GM18502 (cell line): ENCODE results near the gene UBL7.
A peak's percentile ranks its signal among the peaks of the same experiment; 100 is the strongest.

Experiments used
- ATAC-seq: cut with Tn5 transposase; IDR thresholded peaks from one replicate; pipeline ENCODE4 v1.9.1; 2021; ENCODE audit warnings: mild to moderate bottlenecking; ENCODE audit not compliant: unreplicated experiment, poor library complexity

UBL7 gene

DNA sequence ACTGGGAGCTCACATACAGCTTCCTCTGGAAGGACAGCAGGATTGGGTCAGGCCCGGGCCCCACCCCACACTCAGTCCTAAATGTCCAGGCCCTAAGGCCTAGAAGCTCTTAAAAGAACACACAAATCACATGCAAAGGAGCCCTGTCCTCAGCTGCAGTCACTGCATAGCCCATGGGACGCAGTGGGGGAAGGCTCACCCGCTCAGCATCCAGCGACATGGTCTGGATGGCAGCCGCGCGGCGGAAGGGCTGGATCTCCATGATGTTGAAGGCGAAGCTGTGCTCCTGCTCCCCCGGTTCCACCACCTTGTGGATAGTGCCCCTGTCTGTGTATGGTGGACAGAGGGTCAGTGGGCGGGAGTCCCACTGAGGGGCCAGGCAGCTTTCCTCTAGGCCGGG, 49.3 kb downstream of the UBL7 start:
- ATAC-seq: no peak

DNA sequence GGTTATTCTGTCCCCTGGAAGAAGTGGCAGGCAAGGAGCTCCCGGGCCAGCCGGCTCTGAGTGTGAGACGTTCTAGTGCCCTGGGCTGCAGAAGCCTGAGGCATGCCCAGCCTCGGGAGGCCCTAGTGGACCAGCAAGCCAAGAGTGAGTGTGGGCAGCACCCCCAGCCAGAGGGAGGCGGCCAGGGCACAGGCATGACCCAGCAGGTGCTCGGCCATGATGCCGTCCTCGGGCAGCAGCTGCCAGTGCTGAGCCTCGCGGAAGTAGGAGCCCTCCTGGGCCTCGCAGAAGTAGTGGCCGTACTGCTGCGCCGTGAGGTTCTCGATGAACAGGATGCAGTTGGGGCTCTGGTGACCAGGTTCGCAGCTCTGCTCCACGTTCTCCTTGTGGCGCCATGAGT, 50.5 kb downstream of the UBL7 start:
- no peak for ATAC-seq

DNA sequence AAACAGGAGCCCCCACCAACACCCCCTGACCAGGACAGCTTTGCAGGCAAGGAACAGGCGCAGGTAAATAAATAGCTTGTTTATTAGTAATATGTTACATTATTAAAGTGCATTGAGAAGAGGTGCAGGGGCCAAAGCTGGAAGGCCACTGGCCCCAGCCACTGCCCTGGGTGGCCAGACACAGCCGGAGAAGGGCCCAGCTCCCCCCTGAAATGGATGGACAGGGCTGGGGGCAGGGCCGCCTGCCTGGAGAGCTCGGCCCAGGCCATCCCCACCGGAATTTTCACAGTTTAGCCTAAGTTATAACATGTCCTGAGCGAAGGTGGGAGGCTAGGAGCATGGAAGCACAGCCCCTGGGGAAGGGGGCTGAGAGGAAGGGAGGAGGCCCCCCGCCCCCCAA, 51.7 kb downstream of the UBL7 start:
- no peak for ATAC-seq

DNA sequence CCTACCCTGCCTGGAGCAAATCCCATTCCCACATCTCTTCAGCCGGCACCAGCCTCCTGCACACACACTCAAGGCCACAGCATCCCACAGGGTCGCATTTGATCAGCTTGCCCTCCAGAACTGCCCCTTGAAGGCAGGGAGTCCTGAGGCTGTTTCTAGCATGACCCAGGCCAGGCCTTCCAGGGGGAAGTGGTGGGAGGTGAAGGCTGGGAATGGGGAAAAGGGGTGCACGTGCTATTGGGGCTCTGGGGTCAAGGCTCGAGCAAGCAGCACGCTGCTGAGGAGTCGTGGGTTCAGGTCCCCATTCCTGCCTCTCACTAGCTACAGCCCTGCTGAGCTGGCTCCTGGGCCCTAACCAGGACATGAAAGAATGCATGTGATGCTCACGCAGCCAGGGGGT, 52.1 kb downstream of the UBL7 start:
- ATAC-seq: no peak

DNA sequence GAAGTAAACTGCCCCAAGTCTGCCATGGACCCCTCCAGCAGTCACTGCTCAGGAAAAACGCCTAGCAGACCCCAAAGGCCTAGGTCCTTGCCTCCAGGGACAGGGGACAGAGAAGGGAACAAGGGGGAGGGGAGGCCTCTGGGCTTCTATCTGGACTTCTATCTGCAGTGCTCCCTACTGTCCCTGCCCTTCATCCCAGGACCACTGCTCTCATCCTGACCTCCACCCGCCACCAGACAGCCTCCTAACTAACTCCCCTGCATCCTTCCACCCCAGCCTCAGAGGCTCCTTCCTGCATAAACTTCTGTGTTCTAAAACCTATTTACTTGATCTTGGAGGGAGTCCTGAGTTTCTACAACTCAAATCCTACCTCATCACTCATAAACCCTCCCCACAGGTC, 52.6 kb downstream of the UBL7 start:
- no peak for ATAC-seq

DNA sequence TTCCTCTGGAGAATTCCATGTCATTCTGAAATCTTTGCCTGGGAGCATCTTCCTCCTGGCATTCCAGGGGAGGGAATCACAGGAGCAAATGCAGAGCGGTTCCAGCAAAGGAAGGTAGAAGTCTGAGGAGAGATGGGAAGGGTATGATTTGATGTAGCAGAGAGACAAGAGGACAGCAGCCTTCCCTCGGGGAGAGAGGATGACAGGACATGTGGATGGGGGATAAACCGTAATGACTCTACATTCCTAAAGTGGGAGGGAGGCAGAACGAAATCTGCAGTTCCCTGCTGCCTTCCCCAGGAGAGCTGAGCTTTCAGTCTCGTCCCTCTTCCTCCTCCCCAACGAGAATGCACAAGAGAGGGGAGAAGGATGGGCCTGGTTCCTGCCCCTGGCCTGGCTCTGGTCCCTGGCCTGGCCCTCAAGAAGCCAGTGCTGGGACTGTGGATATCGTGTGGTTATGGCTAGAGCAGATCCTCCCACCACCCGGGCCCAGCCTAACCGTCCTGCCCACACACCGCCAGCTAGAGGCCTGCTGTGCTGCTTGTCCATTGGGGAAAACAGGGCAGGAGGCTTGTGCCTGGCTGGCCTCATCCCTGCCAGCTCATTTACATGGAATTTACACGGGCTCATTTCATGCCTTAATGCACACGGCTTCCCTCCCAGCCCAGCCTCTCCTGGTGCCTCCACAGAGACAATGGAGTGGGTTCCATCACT, 53.8 kb downstream of the UBL7 start:
- no peak for ATAC-seq

DNA sequence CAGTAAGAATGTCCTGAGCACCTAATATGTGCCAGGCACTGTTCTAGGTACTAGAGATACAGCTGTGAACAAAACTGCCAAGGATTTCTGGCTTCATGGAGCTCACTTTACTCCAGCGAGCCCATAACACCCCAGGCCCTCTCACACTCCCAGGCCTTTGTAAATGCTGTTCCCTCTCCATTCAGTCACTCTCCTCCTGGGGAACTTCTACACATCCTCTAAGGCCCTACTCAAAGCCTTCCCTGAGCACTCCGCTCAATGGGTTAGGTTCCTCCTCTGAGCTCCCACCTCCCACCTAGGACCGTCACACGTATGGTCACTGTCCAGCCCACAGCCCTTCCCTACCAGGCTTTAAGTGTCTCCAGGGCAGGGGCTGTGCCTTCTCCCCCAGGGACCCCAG, 54.4 kb downstream of the UBL7 start:
- ATAC-seq: no peak

DNA sequence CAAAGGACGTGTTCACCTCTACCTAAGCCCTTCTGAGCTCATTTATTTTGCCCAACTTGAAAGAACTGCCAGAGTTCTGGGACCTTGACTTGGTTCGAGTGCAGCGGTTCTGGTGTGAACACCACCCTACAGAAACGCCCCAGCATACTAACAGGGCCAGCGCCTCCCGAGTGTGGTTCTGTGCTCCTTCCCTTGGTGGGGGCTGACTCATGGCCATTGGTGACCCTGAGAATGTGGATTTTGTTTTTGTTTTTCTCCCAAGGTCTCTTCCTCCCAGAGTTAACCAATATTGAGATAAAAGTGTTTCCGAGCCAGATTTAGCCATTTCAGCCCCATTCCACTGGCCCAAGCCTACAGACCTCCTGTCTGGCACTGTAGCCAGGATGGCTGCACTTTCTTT, 55.1 kb downstream of the UBL7 start:
- no peak for ATAC-seq

DNA sequence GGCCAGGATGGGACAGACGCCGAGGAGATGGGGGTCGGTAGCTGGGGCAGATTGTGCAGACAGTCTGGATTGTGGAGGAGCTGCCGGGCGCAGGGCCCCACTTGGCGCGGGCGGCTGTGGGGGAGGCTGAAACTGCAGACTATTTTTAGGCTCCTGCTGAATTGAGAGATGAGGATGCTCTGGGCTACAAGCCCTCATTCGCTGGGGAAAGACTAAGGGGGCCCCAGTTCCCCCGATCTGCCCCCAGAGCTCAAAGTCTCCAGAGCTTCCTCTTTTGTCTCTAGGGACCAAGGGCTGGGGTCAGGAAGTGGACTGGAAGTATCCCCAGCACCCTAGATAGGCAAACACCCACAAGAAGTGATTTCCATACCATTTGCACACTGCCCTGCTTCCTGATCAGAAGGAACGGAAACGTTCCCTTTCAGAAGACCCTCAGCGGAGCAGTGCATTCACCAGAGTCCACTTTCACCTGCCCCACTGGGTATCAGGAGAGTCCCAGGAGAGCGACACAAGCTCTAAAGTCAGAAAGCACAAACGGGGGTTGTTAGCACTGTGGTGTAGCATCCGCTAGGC, 56.9 kb downstream of the UBL7 start:
- peak; percentile 37 for ATAC-seq

DNA sequence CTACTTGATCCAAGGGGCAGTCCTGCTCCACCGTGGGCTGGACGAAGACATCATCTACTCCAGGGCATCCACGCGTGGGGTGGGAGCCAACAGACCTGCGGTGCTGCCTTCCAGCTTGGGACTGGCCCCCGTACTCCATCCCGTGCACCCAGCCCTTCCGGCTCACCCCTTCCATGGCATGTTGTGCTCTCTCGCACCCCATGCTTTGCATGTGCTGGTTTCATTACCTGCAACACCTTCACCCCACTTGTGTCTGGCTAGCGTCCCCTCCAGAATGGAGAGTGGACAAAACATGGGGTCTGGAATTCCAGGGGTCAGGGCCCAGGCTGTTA, 57.4 kb downstream of the UBL7 start:
- peak; percentile 18 for ATAC-seq

DNA sequence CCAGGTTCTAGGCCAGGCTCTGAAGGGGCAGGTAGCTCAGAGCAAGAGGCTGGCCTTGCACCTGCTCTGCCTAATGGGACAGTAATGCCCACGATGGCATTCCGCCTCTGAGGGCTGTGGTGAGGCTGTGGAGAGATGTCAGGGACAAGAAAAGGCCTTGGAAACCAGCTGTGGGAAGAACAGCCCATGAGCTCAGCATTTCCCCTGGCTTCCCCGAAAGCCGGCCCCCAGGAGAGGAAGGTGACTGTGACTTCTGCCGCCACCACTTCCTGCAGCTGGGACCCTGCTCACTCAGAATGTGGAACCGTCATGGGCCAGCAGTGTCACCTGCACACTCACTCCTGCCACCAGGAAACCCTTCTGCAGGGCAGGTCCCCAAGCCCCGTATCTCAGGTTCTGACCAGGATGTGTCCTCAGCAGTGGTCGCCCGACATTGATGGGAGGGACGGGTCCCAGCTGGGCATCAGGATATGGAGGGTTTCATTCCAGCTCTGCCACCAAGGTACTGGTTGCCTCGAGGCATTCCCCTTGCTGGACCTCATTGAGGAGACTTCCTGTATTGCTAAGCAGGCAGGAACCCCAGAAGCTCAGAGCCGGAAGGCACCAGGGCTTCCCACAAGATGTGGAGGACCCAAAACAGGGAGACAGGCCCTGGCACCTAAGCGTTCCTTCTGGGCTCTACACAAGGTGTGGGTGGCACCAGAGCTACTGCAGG, 57.9 kb downstream of the UBL7 start:
- peak; percentile 26 for ATAC-seq

DNA sequence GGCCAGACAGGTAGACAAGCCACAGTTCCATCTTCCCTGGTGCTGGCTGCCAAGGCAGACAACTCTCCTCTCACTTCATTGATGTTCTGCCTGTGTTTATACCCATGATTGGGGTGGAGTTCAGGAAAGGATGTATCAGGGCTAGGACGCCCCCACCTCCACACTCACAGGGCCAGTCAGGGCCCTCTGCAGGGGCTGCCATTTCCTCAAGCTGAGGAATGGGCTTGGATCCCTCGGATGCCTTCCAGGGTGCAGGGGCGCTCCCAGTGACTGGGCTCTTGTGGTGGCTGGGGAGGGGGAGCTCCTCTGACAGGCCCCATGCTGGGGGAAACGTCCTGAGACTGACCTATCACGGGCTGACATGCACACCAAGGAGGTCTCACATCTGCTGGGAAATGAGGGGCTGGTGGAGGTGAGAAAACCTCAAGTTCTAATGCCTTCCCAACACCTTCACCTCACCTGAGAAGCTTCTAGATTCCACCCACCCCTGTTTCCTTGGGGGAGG, 58.6 kb downstream of the UBL7 start:
- no peak for ATAC-seq

DNA sequence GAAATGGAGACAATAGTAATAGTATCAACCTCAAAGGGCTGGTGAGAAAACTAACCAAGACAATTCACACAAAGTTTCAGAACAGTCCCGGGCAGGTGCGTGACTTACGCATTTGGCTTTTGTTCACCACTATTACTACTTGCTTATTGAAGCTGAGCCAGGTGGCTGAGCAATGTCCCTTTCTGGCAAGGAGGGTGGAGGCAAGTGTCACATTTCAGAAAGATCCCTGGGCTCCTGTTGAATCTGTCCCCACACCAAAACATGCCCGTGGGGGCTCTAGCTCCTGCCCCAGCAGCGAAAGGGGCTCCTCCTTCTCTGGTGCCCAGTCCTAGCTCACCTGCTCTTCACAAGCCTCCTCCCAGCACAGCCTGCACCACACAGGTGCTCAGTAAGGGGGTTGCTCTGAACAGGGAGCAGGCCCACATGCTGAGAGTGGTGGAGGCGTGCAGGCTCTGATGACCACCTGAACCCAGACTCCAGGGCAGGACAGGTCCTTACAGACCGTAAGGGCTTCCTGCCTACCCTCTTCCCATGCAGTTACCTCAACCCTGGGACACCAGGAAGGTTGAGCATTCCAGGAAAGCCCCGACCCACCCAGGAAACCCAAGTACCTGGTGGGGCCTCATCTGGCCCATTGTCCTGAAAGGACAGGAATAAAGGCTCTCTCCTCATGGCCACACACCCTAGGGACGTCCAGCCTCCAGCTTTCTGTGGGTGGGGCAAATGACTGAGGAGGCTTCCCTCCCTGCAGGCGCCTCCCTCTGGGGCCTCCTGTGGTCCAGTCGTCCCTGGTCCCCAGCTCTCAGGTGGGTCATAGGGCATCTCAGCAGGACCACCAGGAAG, 59.8 kb downstream of the UBL7 start:
- ATAC-seq: no peak

DNA sequence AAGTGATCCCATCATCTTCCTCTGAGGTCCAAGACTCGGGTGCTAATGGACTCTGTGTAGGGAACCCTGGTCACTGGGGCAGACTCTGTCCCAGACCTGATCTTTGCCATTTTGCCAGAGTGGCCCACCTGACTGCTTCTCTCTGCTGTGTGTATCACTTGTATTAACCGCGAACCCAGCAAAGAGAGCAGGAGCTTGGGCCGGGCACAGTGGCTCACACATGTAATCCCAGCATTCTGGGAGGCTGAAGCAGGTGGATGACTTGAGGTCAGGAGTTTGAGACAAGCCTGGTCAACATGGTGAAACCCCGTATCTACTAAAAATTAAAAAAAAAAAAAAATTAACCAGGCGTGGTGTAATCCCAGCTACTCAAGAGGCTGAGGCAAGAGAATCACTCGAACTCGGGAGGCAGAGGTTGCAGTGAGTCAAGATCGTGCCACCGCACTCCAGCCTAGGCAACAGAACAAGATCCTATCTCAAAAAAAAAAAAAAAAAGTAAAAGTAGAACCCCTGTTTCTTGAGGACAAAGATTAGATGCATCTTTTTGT, 60.6 kb downstream of the UBL7 start:
- no peak for ATAC-seq

DNA sequence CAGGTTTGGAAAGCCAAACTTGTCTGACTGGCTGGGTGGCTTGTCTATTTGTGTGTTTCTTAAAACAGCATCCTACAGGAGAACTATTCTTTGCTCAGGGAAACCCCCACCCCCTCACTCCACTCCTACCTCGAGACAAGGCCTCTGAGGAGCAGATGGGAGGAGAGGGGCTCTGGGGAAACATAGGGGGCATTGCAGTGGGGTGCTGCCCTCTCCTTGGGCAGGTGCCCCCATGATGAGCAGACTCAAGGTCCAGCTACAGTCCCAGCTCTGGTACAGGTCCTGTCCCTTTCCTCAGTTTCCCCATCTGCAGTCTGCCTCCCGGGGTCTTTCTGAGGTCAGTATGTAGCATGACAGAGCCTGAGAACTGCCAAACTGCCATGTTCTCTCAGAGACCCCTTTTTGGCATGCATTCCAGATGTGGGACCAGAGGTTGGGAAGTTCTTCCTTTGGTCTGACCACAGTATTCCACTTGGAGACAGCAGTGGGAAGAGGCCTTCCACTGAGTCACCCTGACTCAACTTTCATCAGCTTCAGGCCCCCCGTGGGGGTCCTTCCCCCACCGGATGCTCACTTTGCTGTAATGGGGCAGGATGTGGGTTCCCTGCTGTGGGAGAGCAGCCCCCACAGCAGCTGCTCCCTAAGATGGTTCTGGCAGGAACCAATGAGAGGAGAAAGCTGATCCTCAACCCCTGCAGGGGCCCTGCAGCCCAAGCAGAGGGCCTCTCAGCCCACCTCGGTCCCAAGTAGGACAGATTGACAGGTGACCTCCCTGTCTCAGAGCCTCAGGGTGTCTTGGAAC, 61.2 kb downstream of the UBL7 start:
- ATAC-seq: no peak

DNA sequence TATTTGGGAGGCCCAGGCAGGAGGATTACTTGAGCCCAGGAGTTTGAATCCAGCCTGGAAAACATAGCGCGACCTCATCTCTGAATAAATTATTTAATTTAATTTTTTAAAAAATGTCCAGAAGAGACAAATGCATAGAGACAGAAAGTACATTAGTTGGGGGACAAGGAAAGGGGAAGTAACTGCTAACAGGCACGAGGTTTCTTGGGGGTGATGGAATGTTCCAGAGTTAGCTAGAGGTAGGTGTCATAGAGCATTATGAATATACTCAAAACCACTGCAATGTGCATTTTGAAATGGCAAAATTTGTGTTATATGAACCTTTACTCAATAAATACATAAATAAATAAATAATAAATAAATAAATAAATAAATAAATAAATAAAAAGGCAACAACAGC, 61.9 kb downstream of the UBL7 start:
- ATAC-seq: no peak

DNA sequence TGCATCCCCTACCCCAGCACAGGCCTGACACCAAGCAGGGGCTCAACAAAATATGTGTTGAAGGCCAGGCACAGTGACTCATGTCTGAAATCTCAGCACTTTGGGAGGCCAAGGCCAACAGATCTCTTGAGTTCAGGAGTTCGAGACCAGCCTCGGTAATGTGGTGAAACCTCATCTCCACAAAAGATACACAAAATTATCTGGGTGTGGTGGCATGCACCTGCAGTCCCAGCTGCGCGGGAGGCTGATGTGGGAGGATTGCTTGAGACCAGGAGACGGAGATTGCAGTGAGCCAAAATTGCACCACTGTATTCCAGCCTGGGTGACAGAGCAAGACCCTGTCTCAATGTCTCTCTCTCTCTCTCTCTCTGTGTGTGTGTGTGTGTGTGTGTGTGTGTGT, 62.8 kb downstream of the UBL7 start:
- no peak for ATAC-seq

DNA sequence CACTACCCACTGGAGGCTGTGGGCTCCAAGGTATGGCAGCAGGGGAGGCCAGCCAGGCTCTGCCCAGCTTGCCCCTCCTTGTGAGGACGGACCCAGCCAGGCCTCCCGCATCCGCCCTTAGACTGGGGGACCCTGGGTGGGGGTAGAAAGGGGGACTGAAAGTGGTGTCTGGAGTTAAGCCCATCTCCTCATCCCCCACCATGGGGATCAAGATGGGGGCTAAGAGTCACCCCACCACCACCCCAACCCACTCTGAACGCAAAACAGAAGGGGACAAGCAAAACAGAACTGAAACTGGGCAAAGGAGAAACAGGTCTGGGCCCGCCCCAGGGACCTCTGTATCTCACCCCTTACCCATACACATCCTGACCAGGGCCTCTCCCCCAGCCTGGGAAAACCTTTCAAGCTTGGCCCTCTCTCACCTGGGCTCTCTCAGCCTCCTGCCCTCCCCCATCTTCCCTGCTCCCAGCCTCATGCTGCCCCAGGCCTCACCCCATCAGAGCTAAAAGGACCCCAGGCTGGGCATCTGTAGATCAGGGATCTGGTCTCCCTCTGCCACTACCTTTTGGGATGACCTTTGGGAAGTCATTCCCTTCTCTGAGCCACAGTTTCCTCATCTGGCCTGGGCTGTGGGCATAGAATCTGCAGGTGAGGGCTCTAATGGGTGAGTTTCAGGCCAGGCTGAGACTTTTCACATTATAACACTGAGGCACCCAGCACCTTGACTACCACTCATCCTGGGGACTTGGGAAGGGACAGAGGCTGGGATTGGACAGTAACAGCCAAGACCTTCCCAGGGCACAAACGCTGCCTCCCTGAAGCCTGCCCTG, 63.5 kb downstream of the UBL7 start:
- peak; percentile 23 for ATAC-seq
